Measurements from ENCODE around the gene CSTPP1. TPM values are rescaled to one million over a fixed set of nuclear protein-coding genes. Genes with fewer than 3 reads are reported as not detected.
A peak's percentile ranks its signal among the peaks of the same experiment; 100 is the strongest.

Gene CSTPP1
- total RNA-seq, 3 donors from 2014 or later (not counting 1 experiment from before 2014, with no cell fraction given): 16.2 to 17.8 (median 16.9) TPM

GRCh38 chr11:47177229-47177845 lies 240.8 kb downstream of the CSTPP1 start:
- peak overlapping the region; percentile 97 for H3K4me3 Mint-ChIP-seq
- peaks cover 24 to 43% of the 10 kb centered on the region in 2 donors for H3K4me1 Mint-ChIP-seq
- H3K9me3 Mint-ChIP-seq: no peaks in the 10 kb centered on the region
- peak overlapping the region; percentile 90 for H3K4me3 ChIP-seq (ENCODE audit: low read length)
- peak overlapping the region; percentile 95 for H3K27ac ChIP-seq (ENCODE audit: low read length)
- H3K27me3 ChIP-seq (ENCODE audit: control insufficient read depth, insufficient read depth, low read length): no peaks in the 10 kb centered on the region
- ATAC-seq (peak; percentile 66 to 81 (median 67)), DNase-seq (peak; percentile 69 to 89)
- H3K27ac Mint-ChIP-seq: peak overlapping the region; percentile 96
- no peaks in the 10 kb centered on the region for H3K9me3 ChIP-seq (ENCODE audit: control insufficient read depth, insufficient read depth, low read length)
- H3K4me1 ChIP-seq (ENCODE audit: control insufficient read depth, insufficient read depth, low read length): peaks cover 33% of the 10 kb centered on the region
- peak; percentile 76 for TF ChIP-seq CTCF (IDR thresholded peaks at IDR 0.05)
- peaks cover 0 to 3% of the 10 kb centered on the region in 2 donors for H3K27me3 Mint-ChIP-seq (ENCODE audit: low read depth in 2 of 2)
- intact Hi-C loops (cut with micrococcal nuclease): loop anchor here (2.0 to 10.0 kb wide), 3 partner anchors 37 to 227 kb away; partner anchors contain the start of genes DDB2, MADD and SLC39A13
- H3K36me3 Mint-ChIP-seq: no peaks in the 10 kb centered on the region
- H3K36me3 ChIP-seq (ENCODE audit: control insufficient read depth, insufficient read depth, low read length): peaks cover 19% of the 10 kb centered on the region
- WGBS (ENCODE audit: insufficient coverage): 3% methylated on average over 21 of the region's 21 CpGs

DNA sequence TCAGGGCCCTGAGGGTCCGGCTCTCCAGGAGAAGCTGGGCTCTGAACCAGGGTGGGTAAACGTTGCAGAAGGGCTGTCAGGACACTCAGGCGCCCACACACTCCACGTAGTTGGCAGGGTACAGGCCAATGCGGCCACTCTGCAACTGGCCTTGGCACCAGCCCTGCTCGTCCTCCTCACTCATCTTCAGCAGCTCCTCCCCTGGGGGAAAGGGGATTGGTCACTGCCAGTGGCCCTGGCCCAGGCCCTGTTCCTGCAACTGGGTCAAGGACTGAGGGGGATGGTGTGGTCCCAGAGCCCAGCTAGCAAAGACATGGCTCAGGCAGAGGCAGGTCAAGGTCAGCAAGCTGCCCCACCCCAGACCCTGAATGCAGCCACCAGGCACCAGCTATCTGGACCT lies 241.3 kb downstream of the CSTPP1 start:
- intact Hi-C loops (cut with micrococcal nuclease): loop anchor here (2.0 to 10.0 kb wide), 3 partner anchors 37 to 227 kb away; partner anchors contain the start of genes DDB2, MADD and SLC39A13
- H3K27me3 ChIP-seq (ENCODE audit: control insufficient read depth, insufficient read depth, low read length): no peaks in the 10 kb centered on the region
- peaks cover 29% of the 10 kb centered on the region for H3K4me1 ChIP-seq (ENCODE audit: control insufficient read depth, insufficient read depth, low read length)
- WGBS (ENCODE audit: insufficient coverage): 70% methylated on average over 6 of the region's 6 CpGs
- H3K36me3 Mint-ChIP-seq: no peaks in the 10 kb centered on the region
- no peak overlapping the region for H3K4me3 ChIP-seq (ENCODE audit: low read length)
- peaks cover 0 to 3% of the 10 kb centered on the region in 2 donors for H3K27me3 Mint-ChIP-seq (ENCODE audit: low read depth in 2 of 2)
- peak overlapping the region; percentile 97 for H3K4me3 Mint-ChIP-seq
- no peak for ATAC-seq
- H3K9me3 ChIP-seq (ENCODE audit: control insufficient read depth, insufficient read depth, low read length): no peaks in the 10 kb centered on the region
- H3K9me3 Mint-ChIP-seq: no peaks in the 10 kb centered on the region
- H3K27ac ChIP-seq (ENCODE audit: low read length): peak overlapping the region; percentile 95
- H3K4me1 Mint-ChIP-seq: peaks cover 24 to 38% of the 10 kb centered on the region in 2 donors
- DNase-seq: no peak
- peak overlapping the region; percentile 96 for H3K27ac Mint-ChIP-seq
- no peak for TF ChIP-seq CTCF (IDR thresholded peaks at IDR 0.05)
- H3K36me3 ChIP-seq (ENCODE audit: control insufficient read depth, insufficient read depth, low read length): peaks cover 14% of the 10 kb centered on the region

DNA sequence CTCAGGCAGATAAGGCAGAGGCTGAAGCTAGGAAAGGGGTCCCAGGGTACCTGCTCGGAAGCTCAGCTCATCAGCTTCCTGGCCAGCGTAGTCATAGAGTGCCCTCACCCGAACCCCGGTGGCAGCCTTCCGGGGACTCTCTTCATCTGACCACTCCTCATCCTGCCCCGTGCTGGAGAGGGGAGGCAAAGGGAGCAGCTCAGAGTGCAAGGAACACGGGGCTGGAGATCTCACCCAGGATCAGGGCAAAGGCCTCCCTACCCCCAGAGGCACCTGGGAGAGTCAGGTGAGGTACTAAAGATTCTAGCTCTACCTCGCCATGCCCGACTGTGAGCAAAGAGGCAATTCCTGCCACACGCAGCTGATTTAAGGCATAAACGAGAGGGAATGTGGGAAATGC lies 241.8 kb downstream of the CSTPP1 start:
- H3K4me3 Mint-ChIP-seq: no peak overlapping the region
- TF ChIP-seq CTCF (IDR thresholded peaks at IDR 0.05): no peak
- Histone ChIP-seq H3K4me3 (ENCODE audit: low read length) (no peak overlapping the region), H3K9me3 (ENCODE audit: control insufficient read depth, insufficient read depth, low read length) (no peaks in the 10 kb centered on the region), H3K27me3 (ENCODE audit: control insufficient read depth, insufficient read depth, low read length) (no peaks in the 10 kb centered on the region), H3K27ac (ENCODE audit: low read length) (peak overlapping the region; percentile 95), H3K36me3 (ENCODE audit: control insufficient read depth, insufficient read depth, low read length) (peaks cover 10% of the 10 kb centered on the region), H3K4me1 (ENCODE audit: control insufficient read depth, insufficient read depth, low read length) (peaks cover 29% of the 10 kb centered on the region)
- intact Hi-C loops (cut with micrococcal nuclease): loop anchor here (10.0 kb wide), 1 partner anchor 226 kb away; the partner anchor contains the start of gene SLC39A13
- peaks cover 24 to 33% of the 10 kb centered on the region in 2 donors for H3K4me1 Mint-ChIP-seq
- 92% methylated on average over 11 of the region's 11 CpGs for WGBS (ENCODE audit: insufficient coverage)
- peak overlapping the region; percentile 96 for H3K27ac Mint-ChIP-seq
- no peaks in the 10 kb centered on the region for H3K9me3 Mint-ChIP-seq
- no peak for ATAC-seq
- peaks cover 0 to 3% of the 10 kb centered on the region in 2 donors for H3K27me3 Mint-ChIP-seq (ENCODE audit: low read depth in 2 of 2)
- H3K36me3 Mint-ChIP-seq: no peaks in the 10 kb centered on the region
- no peak for DNase-seq
